NCI-H510A treated with DMSO at 0.1 percent for 48 hours (cell line): Measurements from ENCODE around the gene HOXA7.
A peak's percentile ranks its signal among the peaks of the same experiment; 100 is the strongest.

Source experiments
- DNase-seq: peaks from one replicate; lab custom pipeline; 2025; lab: John Stamatoyannopoulos, UW

The HOXA7 gene

DNA sequence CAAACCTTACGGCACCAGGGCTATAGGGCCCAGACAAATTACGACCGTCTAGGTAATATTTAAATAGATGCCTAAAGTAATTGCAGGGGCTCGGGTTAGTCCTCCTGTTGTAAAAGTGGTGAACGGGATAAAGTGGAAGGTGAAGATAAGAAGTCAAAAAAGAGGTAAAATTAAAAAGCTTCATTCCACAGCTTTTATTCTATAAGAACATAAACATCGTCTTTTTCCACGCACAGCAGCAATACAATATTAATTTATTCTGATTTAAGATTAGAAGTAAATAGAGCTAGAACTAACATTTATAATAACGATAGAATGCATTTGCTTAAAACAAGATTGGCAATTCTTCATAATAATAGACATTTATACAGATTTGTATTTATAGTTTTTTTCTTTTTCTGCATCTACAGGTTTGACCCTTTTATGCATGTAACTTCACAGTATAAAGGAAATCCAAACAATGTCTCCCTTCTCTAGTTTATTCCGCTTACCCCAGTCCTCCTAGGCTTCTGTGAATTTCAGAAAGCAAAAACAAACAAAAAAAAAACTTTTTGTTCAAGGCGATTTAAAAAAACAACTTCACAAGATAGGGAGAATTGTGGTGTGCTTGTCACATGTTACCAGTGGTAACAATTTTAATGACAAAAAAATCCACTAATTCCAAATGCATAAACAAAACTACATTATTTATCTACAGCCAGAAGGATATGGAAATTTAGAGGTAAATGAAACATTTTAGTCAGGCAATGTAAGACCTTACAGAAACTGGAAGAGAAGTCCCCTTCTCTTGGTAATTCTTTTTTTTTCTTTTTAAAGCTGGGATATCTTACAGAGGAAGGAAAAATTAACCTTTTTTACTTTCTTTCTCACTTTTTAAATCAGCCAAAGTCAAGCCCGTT lies 14.2 kb upstream of the HOXA7 start:
- no peak for DNase-seq

DNA sequence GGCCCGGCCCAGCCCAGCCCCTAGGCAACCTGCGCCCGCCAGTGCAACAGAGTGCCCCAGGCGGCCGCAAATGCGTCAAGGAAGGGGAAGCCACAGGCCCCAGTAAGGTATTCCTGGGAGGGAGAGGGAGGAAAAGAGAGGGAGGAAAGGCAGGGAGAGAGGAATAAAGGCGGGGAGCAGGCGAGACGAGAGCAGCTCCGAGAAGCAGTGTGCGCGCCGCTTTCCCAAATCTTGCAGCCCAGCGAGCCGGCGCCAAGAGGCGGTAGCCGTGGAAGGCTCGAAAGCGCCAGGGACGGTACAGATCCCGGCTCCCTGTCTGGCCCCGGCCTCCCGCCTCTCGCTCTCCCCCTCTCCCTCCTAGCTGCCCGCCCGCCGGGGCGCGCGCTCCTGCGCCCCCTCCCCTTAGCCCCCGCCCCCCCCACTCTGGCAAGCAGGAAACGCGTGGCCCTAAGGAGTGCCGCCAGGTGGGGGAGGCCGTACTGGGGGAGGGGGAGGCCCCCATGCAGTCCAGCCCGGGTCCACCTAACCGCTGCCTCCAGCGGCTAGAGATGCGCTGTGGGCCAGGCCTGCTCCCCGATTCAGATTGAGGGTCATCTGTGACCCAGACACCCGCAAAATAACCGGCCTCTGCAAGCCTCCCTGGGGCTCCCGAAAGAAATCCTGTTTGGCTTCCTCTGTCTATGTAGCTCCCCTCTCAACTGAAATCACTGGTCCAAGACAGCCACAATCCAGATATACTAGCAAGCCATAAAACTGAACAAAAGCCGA lies 13.4 kb upstream of the HOXA7 start:
- peak; percentile 87 for DNase-seq

DNA sequence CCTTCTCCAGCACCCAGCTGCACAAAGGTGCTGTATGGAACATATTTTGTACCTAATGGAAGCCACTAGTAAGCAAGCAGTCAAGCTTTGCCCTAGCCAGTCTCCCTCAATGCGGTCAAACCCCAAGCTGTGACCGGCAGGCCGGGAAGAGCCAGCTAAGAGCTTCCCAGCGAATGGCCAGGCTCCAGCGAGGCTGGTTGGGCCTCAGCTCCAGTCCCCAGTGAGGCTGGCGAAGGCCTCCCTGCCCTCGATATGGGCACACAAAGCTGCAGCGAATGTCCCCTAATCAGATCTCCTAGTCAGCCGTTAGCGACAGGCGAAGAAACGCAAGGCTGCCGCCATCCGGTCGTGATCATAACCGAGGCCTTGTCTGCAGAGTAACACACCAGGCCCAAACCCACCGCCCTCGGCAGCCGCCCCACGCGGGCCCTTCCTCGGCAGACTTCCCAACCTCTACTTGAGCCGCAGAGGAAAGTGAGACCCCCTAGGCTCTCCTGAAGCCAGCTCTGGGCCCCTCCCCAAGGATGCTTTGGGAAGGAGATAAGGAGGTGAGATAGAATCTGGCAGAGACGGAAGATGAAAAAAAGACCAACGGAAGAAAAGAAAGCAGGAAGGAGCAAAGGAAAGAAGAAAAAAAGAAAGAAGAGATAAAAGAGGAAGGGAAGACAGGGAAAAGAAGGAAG lies 11.9 kb upstream of the HOXA7 start:
- peak; percentile 72 for DNase-seq

DNA sequence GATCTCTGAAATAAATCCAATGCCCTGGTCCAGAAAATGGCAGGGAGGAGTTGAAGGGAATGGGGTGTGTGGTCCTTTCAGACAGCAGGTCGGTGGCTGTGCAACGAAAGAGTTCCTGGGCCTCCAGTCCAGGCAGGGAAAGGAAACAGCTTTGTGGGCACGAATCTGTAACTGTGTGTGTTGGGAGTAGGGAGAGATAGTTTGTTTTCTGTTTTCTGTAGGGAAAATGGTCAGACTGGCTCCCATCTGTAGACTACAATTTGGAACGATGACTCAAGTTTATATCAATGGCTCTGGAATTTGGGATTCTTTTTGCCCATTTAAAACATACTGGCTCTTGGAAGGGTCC lies 11.4 kb upstream of the HOXA7 start:
- no peak for DNase-seq

DNA sequence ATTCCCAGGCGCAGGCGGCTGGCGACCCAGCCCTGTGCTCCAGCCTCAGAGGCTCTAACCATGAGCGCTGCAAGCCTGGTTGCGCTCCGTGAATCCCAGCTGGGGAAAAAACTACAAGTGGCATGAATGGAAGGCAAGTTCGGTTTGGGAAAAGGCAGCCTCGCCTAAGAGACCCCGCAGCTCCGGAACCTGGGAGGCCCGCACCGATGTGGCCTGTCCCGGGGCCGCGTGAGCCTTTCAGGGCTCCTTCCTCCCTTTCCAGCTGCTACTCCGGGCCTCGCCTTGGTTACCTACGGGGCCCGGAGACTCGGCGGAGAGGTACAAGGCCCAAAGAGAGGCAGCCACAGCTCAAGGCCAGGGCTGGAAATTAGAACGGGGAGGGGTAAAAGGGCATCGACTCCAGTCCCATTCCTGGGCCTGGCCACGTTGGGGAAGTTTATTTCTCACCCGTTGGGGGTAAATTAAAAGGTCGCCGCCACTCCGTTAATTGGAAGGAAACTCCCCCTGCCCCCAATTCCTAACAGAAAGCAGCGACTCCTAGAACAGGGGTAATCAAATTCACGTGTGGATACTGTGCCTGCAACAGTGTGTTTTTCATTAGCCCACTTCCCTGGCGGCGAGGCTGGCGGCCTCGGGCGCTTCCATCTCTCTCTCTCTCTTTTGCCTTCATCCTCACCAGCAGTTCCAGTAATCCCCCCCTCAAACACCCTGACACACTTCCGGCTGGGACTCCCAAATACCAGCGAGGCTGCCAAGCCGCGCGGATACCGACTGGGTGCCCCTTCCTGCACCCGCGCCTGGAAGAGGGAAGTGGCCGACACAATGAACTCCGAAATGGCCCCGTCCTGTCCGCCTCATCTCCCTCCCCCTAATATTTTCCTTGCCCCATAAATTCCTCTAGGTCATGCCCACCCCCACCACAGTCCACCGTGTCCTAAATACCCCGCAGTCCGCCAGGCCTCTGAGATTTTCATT lies 10.3 kb upstream of the HOXA7 start:
- DNase-seq, result peak; percentile 76

DNA sequence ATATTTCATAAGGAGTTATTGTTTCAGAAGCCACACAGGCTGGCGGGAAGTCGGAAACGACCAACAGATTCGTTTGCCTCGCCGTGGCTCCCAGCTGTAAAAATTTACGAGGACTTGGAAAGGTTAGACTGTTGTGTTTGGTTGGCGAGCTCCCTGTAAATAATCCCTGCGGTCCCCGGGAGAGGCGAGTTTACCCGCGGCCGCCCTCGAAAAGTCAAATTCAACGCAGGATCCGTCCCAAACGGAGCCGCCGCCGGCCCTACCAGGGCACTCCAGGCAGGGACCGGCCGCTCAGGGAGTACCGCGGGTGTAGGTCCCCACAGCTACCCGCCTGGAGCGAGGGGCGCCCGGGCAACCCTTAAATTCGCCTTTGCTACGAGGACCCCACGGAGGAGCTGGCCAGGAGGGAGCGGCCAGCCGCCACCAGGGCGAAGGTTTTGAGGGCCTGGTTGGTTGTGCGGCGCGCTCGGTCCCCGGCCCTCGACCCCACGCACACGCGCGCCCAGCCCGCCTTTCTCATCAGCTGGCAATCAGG lies 9.6 kb upstream of the HOXA7 start:
- no peak for DNase-seq

DNA sequence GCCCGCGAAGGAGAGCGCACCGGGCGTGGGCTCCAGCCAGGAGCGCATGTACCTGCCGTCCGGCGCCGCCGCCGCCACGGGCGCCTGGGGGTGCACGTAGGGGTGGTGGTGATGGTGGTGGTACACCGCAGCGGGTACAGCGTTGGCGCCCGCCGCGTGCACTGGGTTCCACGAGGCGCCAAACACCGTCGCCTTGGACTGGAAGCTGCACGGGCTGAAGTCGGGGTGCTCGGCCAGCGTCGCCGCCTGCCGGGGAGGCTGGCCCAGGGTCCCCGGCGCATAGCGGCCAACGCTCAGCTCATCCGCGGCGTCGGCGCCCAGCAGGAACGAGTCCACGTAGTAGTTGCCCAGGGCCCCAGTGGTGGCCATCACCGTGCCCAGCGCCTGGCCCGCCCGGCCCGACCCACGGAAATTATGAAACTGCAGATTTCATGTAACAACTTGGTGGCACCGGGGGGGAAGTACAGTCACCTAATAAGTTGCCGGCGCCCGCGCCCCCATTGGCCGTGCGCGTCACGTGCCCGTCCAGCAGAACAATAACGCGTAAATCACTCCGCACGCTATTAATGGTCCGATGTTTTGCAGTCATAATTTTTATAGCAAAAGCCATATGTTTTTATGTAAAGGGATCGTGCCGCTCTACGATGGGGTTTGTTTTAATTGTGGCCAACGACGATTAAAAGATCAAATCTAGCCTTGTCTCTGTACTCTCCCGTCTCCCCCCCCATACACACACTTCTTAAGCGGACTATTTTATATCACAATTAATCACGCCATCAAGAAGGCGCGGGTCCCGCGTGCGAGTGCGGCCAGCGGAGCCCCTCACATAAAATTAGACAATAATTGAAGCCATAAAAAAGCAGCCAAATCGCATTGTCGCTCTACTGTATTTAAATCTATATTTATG lies 8.9 kb upstream of the HOXA7 start, which contains the start of gene HOXA9:
HOXA9 (minus strand) TSS at position 449 of the 907 bp plus-strand sequence; CDS start at position 369, 80 bp downstream.
- DNase-seq, result peak; percentile 92

DNA sequence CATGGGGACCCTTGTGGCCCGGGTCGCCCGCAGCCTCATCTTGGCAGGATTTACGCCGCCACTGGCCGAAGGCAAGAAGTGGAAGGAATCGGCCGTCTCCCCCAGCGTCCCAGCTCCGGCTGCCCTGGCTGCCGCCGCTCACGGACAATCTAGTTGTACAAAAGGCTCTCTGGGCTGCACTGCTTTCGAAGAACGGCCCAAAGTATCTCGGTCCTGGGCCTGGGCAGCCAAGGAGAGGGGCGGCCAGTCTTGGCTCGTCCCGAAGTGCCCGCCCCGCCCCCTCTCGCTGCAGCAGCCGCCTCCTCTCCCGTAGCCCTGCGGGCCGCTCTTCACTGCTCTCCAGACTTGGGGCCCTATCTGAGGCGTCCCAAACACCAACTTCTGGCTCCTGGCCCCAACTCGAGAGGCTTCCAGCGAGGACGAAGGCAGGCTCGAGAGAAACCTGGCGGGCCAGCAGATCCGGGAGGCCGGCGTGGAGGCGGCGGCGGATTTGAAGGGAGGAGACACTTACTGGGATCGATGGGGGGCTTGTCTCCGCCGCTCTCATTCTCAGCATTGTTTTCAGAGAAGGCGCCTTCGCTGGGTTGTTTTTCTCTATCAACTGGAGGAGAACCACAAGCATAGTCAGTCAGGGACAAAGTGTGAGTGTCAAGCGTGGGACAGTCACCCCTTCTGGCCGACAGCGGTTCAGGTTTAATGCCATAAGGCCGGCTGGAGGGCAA lies 8.1 kb upstream of the HOXA7 start:
- peak; percentile 38 for DNase-seq

DNA sequence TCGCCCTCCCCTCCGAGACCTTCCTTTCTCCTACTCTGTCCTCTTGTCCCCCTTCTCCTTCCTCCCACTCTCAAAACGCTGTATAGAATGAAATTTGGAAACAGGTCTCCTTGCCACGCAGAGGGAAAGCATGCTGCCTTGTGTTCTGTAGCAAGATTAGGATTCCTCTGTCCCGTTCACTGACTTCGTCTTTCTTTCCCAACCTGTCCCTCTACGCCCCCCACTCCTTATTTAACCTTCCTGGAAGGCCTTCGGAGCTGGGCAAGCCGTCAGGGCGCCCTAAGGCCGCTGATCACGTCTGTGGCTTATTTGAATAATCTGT lies 7.5 kb upstream of the HOXA7 start:
- no peak for DNase-seq

DNA sequence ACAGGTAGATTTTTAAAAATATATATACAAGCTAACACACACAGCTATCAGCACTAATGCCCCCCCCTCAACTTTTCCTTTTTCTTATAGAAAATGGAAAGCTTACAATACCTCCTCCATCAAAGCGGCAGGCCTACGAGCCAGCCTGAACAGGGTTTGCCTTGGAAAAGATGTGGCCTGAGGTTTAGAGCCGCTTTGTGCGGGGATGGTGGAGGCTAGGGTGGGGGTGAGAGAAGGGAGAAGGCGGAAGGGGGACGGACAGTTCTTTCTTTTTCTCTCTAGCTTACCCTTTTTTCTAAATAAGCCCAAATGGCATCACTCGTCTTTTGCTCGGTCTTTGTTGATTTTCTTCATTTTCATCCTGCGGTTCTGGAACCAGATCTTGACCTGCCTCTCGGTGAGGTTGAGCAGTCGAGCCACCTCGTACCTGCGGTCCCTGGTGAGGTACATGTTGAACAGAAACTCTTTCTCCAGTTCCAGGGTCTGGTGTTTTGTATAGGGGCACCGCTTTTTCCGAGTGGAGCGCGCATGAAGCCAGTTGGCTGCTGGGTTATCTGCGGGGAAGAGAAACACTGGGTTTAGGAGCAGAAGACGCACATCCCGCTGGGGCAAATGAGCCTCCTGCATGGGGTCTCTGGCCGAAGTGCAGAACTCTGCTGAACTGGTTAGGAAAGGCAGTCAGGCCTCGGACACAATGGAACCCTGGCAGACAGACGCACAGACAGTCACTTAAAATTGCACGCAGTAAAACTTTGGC lies 7.0 kb upstream of the HOXA7 start:
- peak; percentile 48 for DNase-seq

DNA sequence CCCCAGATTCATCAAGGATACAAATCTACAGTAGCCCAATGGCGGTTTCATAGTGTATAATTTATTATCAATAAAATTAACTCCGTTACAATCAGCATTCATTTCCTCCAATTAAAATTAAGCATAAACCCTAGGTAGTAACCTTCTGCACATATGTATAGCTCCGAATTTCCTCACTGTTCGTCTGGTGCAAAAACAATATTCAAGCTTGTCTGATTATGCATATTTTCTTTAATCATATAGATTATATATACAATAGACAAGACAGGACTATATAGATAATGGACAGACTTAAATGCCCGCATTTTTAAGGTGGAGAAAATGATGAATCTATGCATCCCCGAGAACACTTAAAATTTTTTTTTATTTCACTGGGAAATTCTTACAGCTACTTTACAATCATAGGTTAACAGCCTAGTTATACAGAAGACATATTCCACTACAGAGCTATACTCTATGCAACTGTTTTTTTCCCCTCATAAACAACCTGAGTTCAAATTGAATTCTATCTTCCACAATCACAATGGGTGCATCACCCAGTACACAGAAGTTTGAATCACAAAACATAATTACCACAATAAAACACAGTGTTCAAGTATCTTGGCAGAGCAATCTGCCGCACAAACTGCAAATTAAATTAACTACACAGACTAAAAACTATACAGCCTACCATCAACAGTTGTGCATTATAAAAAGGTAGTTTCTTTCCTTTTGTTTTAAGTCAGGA lies 6.2 kb upstream of the HOXA7 start:
- peak; percentile 59 for DNase-seq

DNA sequence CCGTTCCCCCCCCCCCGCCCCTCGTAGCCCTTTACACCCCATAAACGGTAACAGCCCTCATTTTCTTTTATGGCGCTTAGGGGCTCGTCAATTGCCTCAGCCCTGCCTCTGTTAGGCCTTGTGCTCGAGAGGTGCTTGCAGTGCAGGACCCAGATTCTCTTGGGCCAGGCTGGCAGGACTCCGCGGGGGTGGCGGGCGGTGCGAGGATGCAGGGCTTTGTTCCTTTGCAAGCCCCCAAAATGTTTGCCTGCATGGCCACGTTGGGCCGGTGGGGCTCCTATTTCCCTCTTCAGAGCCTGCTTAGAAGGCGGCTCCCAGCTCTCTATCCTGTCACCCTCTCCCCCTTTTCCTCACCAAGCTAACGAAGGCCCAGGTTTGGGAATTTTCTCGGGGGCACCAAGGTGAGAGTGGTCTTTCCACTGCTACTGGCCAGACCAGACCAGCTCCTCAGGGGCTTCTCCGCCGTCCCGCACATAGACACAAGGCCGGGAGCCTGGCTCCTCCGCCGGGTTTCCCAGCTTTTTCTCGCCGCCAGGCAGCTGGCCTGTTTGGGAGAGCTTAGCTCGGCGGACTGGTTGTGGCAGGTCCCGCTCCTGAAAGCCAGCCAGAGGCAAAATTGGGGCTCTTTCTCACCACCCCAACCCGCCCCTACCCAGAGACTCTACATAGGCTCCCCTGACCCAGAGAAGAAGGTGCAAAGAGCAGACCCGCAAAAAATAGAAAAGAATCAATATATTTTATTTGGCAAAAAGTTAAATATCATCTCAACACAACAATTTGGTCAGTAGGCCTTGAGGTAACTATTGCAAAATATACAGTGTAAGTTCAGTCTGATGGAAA lies 5.5 kb upstream of the HOXA7 start:
- DNase-seq, result peak; percentile 59

DNA sequence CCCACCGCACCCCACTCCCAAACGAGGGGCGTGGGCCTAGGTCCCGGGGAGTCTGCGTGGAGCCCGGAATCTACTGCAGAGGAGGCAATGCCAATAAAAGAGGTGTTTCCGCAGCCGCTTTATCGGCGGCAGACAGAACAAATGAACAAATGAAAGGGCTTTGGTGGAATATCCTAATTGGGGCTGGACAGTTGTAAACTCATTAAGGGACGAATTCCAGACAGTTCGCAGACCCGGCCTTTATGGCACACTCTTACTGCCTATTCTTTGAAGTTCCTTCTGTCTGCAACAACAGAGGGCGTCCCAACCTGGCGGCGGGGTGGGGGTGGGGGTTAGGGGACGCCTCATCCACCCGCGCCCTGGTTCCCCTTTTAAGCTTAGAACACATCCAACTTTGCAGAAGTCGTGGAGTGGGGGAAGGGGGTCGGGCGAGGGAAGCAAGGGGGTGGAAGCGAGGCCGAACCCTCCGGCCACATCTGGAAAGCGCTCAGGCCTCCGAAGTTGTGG lies 4.8 kb upstream of the HOXA7 start:
- DNase-seq, result peak; percentile 64

DNA sequence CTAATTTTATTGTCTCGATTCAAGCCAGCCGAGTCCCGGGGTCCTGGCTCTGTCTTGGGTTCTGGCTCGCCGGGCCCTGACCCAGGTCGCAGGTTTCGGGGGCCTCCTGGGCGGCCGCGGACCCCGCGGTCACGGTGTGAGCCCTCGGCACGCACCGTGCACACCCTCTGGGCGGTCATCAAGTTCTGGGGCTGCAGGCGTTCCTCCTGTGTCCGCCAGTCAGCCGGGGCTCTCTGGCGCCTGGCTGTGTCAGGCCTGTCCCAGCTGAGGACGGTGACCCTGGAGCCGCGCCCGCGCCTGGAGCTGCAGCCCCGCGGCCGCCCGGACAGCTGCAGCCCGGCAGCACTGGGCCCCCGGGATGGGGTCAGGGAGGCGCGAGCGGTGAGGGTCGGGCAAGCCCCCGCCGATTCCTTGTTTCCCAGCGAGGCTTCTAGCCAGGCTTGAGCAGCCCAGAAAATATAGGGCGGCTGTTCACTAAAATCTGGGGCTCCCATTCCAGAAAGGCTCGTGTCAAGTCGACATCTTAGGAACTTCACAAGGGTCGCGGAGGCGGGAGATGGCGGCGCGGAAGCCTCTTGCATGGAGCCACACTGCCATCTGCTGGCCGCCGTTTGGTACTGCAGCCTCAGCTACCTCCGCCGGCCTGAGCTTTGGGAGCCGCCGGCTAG lies 4.2 kb upstream of the HOXA7 start:
- DNase-seq, result peak; percentile 90

DNA sequence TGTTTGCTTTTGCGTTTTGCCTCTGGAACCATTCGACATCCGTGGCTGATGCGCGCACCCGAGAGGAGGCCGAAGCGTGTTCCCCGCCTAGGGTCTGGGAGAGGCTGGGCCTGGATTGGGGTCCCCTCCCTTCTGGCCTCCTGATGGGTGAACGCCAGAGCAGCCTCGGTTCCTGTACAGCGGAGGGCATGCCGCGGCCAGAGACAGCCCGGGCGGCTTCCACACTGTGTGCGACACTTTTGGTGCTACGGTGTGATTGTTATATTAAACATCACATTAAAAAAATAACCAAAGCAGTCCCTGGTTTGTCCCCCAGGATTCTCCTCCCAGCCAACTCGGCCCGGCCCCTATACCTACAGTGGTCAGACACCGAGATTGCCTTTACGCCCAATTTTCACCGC lies 3.7 kb upstream of the HOXA7 start:
- no peak for DNase-seq
